SJSA1 (cell line): ENCODE measurements around the gene NIPAL1. TPM values are rescaled to one million over a fixed set of nuclear protein-coding genes. Genes with fewer than 3 reads are reported as not detected.
A peak's percentile ranks its signal among the peaks of the same experiment; 100 is the strongest.

Source experiments
- DNase-seq, 2 experiments: peaks; one replicate each; pipeline ENCODE4 v3.0.0-alpha.2; 2015 to 2020; ENCODE audit warnings: low spot score in 2 of 2, low read depth in 1 of 2
- H3K27ac ChIP-seq: fragments of 250-450 bp; sonication (Bioruptor Pico); 2 replicates; pipeline ENCODE4 v1.5.1; 2020; ENCODE audit warnings: mild to moderate bottlenecking, moderate library complexity
- H3K27me3 ChIP-seq: fragments of 250-450 bp; sonication (Bioruptor Pico); replicated peaks from 2 replicates; pipeline ENCODE4 v1.5.1; 2020; ENCODE audit warnings: mild to moderate bottlenecking, moderate library complexity
- H3K36me3 ChIP-seq: fragments of 250-450 bp; sonication (Bioruptor Pico); 2 replicates; pipeline ENCODE4 v1.5.1; 2020; ENCODE audit warnings: mild to moderate bottlenecking
- H3K4me1 ChIP-seq: fragments of 250-450 bp; sonication (Bioruptor Pico); replicated peaks from 2 replicates; pipeline ENCODE4 v1.6.1; 2021; ENCODE audit warnings: mild to moderate bottlenecking
- H3K4me3 ChIP-seq: fragments of 250-450 bp; sonication (Bioruptor Pico); 2 replicates; pipeline ENCODE4 v1.5.1; 2020; ENCODE audit warnings: mild to moderate bottlenecking
- H3K9me3 ChIP-seq: fragments of 250-450 bp; sonication (Bioruptor Pico); replicated peaks from 2 replicates; pipeline ENCODE4 v1.5.1; 2020; ENCODE audit warnings: mild to moderate bottlenecking
- total RNA-seq: library from RNA; depleted of rRNA; stranded (reverse); fragments of >200 nt; shearing (Covaris generic); gene quantifications from 2 replicates; pipeline ENCODE4 v1.2.3, GENCODE V29; 2014; rRNA removed

The NIPAL1 gene
- total RNA-seq, 1 experiment from 2014 or later, result 2.4 TPM

DNA sequence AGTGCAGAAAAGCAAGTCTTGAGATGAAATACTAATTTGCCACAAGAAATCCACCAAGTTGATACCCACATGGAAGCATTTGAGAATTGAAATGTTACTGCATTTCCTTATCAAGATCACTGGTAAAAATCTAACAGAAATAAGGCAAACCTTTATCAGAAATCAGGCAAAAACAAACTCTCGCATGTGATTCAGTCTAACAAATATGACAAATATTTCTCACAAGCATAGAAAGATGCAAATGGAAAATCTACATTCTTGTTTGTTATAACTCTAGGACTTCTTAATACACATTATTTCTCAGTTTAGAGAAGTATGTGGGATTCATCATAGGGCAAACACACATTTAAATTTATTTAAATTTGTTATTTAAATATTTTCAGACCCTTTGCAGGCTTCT, 64.6 kb downstream of the NIPAL1 start:
- Histone ChIP-seq H3K9me3 (no peaks in the 10 kb centered on the region), H3K27ac (peak overlapping the region; percentile 67), H3K4me1 (peaks cover 27% of the 10 kb centered on the region), H3K27me3 (no peaks in the 10 kb centered on the region), H3K36me3 (no peaks in the 10 kb centered on the region), H3K4me3 (no peak overlapping the region)
- no peak for DNase-seq

DNA sequence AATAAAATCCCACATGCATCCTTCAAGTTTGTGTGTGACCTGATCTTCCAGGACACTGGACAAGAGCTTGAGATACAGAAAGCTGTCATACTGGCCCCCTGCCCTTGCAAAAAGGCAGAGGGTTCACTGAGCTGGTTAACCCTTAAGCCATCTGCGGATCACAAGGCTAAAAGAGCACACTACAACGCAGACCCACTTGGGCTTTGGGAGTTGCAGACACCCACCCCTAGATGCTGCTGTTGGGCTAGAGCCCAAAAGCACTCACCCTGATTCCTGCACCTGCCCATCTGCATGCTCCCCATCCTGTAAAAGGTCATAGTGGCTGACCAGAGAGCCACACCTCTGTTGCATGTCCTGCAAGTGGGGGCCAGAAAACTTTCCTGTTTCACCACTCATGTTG, 66.4 kb downstream of the NIPAL1 start:
- H3K36me3 ChIP-seq, result no peaks in the 10 kb centered on the region
- no peak overlapping the region for H3K27ac ChIP-seq
- H3K9me3 ChIP-seq, result no peaks in the 10 kb centered on the region
- no peak for DNase-seq
- no peaks in the 10 kb centered on the region for H3K27me3 ChIP-seq
- H3K4me3 ChIP-seq, result no peak overlapping the region
- H3K4me1 ChIP-seq, result peaks cover 27% of the 10 kb centered on the region

DNA sequence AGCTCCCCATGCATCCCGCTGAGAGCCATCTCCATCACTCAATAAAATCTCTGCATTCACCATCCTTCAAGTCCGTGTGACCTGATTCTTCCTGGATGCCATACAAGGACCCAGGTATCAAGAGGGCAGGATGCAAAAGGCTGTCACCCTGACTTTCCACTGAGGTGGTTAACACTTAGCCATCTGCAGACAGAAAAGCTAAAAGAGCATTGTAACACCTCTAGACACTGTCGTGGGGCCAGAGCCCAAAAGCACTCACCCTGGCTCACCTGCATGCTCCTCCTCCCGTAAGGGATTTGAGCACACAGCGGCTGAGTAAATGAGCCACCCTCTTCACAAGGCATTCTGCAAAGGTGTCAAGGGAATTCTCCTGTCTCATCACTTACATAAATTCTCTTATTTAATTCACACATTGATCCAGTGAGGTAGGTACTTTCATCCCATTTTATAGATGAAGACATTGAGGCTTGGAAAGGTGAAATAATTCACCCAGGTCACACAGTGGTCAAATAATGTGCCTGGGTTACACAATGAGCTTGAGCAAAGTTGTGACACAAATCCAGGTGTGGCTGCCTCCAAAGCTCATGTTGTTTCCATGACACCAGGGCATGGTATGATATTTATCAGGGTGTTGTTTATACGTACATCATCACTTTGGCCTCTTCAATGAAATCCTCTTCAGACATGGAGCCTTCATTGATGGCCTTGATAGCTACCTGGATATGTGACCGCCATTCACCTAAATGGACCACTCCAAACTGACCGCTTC, 69.4 kb downstream of the NIPAL1 start:
- no peak overlapping the region for H3K4me3 ChIP-seq
- H3K4me1 ChIP-seq, result peaks cover 5% of the 10 kb centered on the region
- no peaks in the 10 kb centered on the region for H3K9me3 ChIP-seq
- no peaks in the 10 kb centered on the region for H3K36me3 ChIP-seq
- H3K27ac ChIP-seq, result no peak overlapping the region
- H3K27me3 ChIP-seq, result no peaks in the 10 kb centered on the region
- DNase-seq, result no peak

Other genes with a start within 250 kb of the NIPAL1 start
- 0.25 TPM in 1 of 2 replicates, not detected in the other for gene CORIN, start 178.7 kb upstream of the NIPAL1 start, total RNA-seq
- 3.4 and 15.4 TPM in 2 replicates for gene NFXL1, start 102.2 kb upstream of the NIPAL1 start, total RNA-seq
- gene CNGA1, start 91 bp upstream of the NIPAL1 start, total RNA-seq, result 0.91 TPM in 1 of 2 replicates, not detected in the other
- 1.9 and 3.0 TPM in 2 replicates for gene TXK, start 117.5 kb downstream of the NIPAL1 start, total RNA-seq